H4 (cell line): ENCODE results near the gene ZNF827. TPM values are rescaled to one million over a fixed set of nuclear protein-coding genes. Genes with fewer than 3 reads are reported as not detected.

Experiments used
- DNase-seq: peaks from one replicate; pipeline ENCODE4 v3.0.0-alpha.2; 2015; ENCODE audit warnings: low spot score
- total RNA-seq: library from RNA; depleted of rRNA; stranded (reverse); fragments of >200 nt; shearing (Covaris generic); gene quantifications from 2 replicates; pipeline ENCODE4 v1.2.3, GENCODE V29; 2014

The ZNF827 gene
- total RNA-seq, 1 experiment from 2014 or later = 5.2 TPM

DNA sequence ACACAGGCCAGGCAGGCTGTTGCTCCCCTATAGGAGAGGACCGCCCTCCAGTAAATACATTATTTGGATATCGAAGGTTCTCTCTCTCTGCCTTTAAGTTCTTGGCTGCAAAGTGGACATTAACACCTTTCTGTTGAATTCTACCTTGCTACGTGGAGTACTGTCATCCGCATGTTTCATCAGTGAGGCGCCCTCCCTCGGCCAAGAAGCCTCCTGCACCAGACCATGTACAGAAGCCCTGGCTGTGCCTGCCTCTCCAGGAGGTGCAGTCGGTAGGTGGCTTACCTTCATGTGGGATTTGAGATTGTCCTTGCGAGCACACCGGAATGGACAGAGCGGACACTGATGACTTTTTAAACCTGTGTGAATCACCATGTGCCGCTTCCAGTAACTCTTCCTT lies 46.7 kb downstream of the ZNF827 start:
- no peak for DNase-seq

DNA sequence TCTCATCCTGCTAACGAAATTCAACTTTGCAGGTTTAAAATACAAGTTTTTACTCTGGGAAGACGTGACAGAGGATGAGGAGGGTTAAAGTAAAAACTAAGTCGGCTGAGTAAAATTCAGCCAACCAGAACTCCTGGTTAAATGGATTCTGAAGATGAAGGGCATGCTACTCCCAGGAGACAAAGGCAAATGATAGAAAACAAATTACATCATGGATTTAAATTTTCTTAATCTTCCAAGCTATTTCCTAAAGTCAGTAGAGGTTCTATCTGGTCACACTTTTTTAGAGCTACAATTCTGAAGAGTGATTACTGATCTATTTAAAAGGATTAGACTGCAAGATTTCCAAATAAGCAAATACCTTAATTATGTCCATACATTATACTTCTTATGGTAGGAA lies 47.9 kb downstream of the ZNF827 start:
- DNase-seq = no peak

DNA sequence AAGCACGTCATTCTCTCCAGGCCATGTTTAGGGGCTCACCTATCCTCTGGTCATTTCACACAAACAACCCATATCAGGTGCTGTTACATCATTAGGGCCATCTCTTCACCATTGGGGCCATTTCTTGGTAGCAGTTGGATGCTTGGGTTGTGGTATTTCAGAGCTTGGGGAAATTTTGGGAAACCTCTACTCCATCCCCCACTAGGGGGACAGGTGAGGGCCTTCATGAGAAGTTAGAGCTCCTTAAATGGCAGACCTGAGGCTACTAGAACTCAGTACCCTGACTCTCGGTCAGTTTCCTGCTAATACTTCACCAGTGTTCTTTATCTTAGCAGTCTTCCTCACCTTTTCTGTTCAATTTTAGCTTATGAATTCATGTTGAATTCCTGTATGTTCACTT lies 50.2 kb downstream of the ZNF827 start:
- no peak for DNase-seq

DNA sequence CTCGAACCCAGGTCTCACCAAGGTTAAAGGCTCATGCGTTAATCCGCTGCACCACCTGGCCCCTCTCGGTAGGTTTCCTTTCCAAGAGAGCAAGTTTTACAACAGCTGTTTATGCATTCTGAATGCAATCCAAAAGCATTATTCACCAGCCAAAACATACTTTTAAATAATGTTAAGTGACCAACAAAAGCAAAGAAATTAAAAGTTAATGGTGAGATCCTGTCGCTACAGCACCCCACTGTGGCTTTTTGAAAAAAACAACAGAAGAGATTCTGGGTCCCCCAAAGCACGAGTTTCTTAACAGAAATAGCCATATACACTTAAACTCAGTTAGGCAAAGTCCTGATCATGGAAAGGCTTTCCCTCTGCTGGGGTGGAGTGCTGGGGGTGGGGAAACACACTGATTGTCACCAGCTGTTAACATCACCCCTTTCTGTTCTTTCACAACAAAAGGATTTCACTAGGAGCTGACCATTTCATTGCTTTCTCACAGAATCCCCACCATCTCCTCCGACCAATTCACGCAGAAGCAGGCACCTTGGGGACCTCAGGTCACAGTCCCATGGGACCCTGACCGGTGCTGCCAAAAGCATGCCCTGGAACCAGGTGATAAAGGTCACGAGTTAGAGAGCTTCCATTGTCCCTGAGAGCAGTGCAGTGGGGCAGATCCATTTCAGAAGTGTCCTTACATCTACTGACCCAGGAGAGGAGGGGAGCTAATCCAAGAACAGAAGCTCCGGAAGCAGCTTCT lies 51.2 kb downstream of the ZNF827 start:
- DNase-seq = no peak

- DNase-seq = no peak
Observed at GRCh38 chr4:145886871-145887240, 51.8 kb downstream of the ZNF827 start.

- no peak for DNase-seq
Observed at GRCh38 chr4:145885666-145886065, 53.0 kb downstream of the ZNF827 start.

DNA sequence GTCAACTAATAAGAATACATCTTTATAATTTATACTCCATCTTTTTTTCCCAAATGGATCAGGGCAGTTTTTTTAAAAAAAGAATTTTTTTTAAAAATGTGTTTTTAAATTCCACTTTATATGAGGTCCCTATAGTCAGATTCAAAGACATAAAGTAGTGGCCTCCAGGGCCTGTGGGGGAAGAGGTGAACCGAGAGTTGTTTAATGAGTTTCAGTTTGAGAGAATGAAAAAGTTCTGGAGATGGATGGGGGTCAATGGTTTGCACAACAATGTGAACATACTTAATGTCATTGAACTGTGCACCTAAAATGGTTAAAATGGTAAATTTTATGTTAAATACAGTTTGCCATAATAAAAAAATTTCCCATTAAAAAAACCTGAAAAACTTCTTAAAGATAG lies 53.8 kb downstream of the ZNF827 start:
- no peak for DNase-seq

- no peak for DNase-seq
Observed at GRCh38 chr4:145883101-145883694, 55.4 kb downstream of the ZNF827 start.

DNA sequence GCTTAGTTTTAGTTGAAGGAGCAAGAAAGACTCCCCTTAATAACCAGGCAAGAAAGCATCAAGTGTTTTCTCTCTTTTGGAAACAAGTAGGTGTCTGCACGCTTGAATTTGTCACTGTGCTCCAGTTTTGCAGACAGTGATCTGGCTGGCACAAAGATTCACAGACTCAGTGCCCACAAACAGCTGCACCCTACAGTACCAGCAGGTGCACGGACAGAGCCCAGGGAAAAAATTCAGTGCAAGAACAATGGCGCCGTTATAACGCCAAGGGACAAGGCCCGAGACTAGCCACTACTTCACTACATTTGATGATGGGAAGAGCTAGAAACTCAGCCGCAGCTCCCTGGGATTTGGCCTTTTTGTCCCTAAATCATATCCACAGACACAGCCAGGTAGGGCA lies 56.0 kb downstream of the ZNF827 start:
- no peak for DNase-seq

- DNase-seq = no peak
Observed at GRCh38 chr4:145881989-145882388, 56.6 kb downstream of the ZNF827 start.

- DNase-seq = no peak
Observed at GRCh38 chr4:145881576-145881975, 57.0 kb downstream of the ZNF827 start.

GRCh38 chr4:145880355-145880960 lies 58.2 kb downstream of the ZNF827 start:
- no peak for DNase-seq

- DNase-seq = no peak
Observed at GRCh38 chr4:145879598-145879997, 59.0 kb downstream of the ZNF827 start.

DNA sequence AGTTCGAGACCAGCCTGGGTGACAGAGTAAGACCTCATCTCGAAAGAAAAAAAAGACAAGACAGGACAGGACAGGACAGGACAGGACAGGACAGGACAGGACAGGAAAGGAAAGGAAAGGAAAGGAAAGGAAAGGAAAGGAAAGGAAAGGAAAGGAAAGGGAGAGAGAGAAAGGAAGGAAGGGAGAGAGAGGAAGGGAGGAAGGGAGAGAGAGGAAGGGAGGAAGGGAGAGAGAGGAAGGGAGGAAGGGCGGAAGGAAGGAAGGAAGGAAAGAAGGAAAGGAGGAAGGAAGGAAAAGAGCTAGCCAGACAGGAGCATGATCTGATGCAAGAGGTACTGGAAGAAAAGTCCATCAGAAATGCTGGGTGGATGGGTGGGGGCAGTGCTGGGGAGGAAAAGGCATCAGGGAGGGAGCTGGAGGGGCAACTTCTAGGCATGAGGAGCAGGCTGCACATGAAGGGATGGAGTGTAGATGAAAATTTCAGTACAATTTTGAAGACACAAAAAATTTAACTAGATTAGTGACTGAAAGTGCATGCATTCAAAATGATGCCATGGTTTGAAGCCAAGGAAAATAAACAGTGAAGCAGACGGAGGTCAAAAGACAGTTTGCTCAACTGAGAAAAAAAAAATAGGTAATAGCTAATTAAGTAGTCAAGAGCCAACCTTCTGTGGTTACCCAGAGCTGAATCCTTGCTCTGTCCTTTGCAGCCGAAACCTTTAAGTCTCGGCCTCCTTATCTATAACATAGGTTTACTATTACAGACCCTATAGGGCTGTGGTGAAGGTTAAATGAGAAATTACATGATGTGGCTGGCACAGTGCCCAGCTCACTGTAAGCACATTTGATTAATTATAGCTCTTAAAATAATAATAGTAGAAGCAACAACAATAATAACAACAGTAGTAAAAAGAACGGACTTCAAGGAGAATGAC lies 59.9 kb downstream of the ZNF827 start:
- peak; percentile 48 for DNase-seq

GRCh38 chr4:145876531-145877180 lies 62.0 kb downstream of the ZNF827 start:
- no peak for DNase-seq

DNA sequence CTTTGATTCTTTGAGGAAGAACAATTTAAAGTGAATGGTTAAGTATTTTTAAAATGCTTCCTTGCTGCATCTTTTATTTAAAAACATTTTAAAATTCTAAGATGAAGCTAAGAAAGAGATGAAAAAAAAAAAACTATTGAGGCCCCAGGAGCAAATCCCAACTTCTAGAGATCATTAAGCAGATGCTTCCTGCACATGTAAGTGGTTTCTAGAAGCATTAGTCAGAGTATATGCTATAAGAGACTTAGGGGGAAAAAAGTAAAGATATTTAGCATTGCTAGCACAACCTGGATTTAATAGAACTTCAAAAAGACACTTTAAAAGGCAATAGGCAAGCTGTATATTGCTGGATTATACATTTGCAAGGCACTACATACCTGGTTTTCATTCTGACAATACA lies 64.7 kb downstream of the ZNF827 start:
- DNase-seq = no peak

DNA sequence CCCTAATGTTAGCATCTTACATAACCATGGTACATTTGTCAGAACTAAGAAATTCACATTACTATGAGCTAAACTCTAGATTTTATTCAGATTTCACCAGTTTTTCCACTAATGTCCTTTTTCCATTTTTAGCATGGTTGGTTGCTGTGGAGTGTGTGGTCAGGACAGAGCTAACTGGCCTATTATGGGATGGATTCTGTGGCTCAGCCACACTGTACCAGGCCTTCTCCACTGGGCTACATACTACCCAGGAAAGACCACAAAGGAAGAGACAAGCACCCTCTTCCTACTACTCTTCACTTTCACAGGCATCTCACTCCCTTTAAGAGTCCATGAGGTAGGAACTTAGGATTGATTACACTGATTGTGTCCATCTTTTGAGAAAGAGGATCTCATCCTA lies 67.4 kb downstream of the ZNF827 start:
- DNase-seq = no peak

DNA sequence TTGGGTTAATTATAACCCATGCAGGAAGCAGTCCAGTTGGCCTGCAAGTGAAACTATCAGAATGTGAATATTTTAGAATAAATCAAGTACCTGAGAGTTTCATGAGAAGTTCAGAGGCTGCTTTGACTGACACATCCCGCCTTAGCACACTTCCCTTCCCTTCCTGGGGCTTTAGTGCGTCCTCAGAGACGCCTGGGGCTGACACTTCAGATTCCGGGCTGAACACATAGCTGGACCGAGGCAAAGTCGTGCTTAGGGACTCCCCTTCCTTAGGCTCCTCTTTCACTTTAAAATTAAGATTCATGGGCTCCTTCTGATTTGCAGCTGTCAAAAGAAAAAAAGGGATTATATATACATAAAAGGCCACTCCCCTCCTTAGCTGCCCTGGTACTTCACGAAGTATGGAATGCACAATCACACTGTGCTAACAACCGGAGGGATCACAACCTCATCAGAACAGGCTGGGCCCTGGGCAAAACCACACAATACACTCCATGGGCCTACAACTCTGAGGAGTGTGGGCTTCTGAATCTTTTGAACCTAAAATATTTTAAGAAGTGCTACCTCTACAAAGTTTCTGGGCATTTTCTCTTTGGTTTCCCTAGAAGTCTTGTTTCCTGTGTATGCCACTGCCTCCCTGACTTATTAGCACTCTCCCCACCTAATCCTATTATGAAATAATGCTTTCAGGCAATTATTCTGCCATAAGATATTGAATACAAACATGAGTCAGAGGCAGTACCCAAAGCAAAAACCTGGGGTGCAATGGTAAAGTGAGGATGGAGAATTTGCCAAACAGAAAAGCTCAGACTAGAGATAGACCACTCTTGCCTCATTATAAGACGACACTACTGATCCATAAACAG lies 68.2 kb downstream of the ZNF827 start:
- DNase-seq = no peak

GRCh38 chr4:145868637-145869409 lies 69.8 kb downstream of the ZNF827 start:
- DNase-seq = no peak

GRCh38 chr4:145867406-145867805 lies 71.2 kb downstream of the ZNF827 start:
- DNase-seq = no peak
